ENCODE data around the gene ARSA.
A peak's percentile ranks its signal among the peaks of the same experiment; 100 is the strongest.

ARSA gene

GRCh38 chr22:50674606-50675552 lies 46.9 kb upstream of the ARSA start:
- H3K4me3 ChIP-seq (ENCODE audit: low read depth, low read length), result peak overlapping the region; percentile 47
- no peaks in the 10 kb centered on the region for H3K4me1 ChIP-seq
- no peaks in the 10 kb centered on the region for H3K36me3 ChIP-seq (ENCODE audit: control insufficient read depth, insufficient read depth, low read length)
- no peaks in the 10 kb centered on the region for H3K79me2 ChIP-seq
- no peak overlapping the region for H2AFZ ChIP-seq
- no peaks in the 10 kb centered on the region for H3K27me3 ChIP-seq (ENCODE audit: control insufficient read depth, insufficient read depth, low read length)
- no peak for TF ChIP-seq CTCF (IDR thresholded peaks at IDR 0.05)
- H3K4me2 ChIP-seq (ENCODE audit: low read length), result peak overlapping the region; percentile 58
- no peak overlapping the region for H3K27ac ChIP-seq
- H3K9me3 ChIP-seq (ENCODE audit: control insufficient read depth, low read length), result no peaks in the 10 kb centered on the region
- H3K9ac ChIP-seq, result no peak overlapping the region

GRCh38 chr22:50674130-50674500 lies 46.2 kb upstream of the ARSA start:
- Histone ChIP-seq H2AFZ (no peak overlapping the region), H3K9me3 (ENCODE audit: control insufficient read depth, low read length) (no peaks in the 10 kb centered on the region), H3K27ac (no peak overlapping the region), H3K27me3 (ENCODE audit: control insufficient read depth, insufficient read depth, low read length) (no peaks in the 10 kb centered on the region), H3K9ac (no peak overlapping the region), H3K79me2 (no peaks in the 10 kb centered on the region), H3K4me3 (ENCODE audit: low read depth, low read length) (no peak overlapping the region), H3K4me1 (no peaks in the 10 kb centered on the region), H3K36me3 (ENCODE audit: control insufficient read depth, insufficient read depth, low read length) (no peaks in the 10 kb centered on the region), H3K4me2 (ENCODE audit: low read length) (no peak overlapping the region)
- TF ChIP-seq CTCF (IDR thresholded peaks at IDR 0.05), result no peak

- Histone ChIP-seq H2AFZ (no peak overlapping the region), H3K4me1 (no peaks in the 10 kb centered on the region), H3K36me3 (ENCODE audit: control insufficient read depth, insufficient read depth, low read length) (no peaks in the 10 kb centered on the region), H3K79me2 (no peaks in the 10 kb centered on the region), H3K9me3 (ENCODE audit: control insufficient read depth, low read length) (no peaks in the 10 kb centered on the region), H3K27me3 (ENCODE audit: control insufficient read depth, insufficient read depth, low read length) (no peaks in the 10 kb centered on the region), H3K27ac (peak overlapping the region; percentile 56), H3K9ac (no peak overlapping the region), H3K4me3 (ENCODE audit: low read depth, low read length) (peak overlapping the region; percentile 31), H3K4me2 (ENCODE audit: low read length) (peak overlapping the region; percentile 6)
- TF ChIP-seq CTCF (IDR thresholded peaks at IDR 0.05), result no peak
Measured at GRCh38 chr22:50673231-50674129, 45.5 kb upstream of the ARSA start.

- peak within 1 kb of the TSS; percentile 6 for H3K4me2 ChIP-seq (ENCODE audit: low read length)
- no peak within 1 kb of the TSS for H2AFZ ChIP-seq
- peak within 1 kb of the TSS; percentile 31 for H3K4me3 ChIP-seq (ENCODE audit: low read depth, low read length)
- H3K27ac ChIP-seq, result peak within 1 kb of the TSS; percentile 69
- no peak within 1 kb of the TSS for H3K9ac ChIP-seq
- no peaks in the 10 kb centered on the region for H3K79me2 ChIP-seq
- H3K36me3 ChIP-seq (ENCODE audit: control insufficient read depth, insufficient read depth, low read length), result no peaks in the 10 kb centered on the region
- no peaks in the 10 kb centered on the region for H3K27me3 ChIP-seq (ENCODE audit: control insufficient read depth, insufficient read depth, low read length)
- no peaks in the 10 kb centered on the region for H3K9me3 ChIP-seq (ENCODE audit: control insufficient read depth, low read length)
- no peak for TF ChIP-seq CTCF (IDR thresholded peaks at IDR 0.05)
- no peaks in the 10 kb centered on the region for H3K4me1 ChIP-seq
Measured at GRCh38 chr22:50672471-50673230, 44.7 kb upstream of the ARSA start, which contains the start of gene SHANK3. TSS of gene SHANK3 (plus strand) at chr22:50672823.

Data from parathyroid adenoma (tissue), 2 donors.